NCI-H187 (cell line): ENCODE data around the gene SCML1.

ENCODE experiments used
- DNase-seq, 2 experiments: peaks; one replicate each; lab custom pipeline; 2025; lab: John Stamatoyannopoulos, UW

Gene SCML1, protein sequence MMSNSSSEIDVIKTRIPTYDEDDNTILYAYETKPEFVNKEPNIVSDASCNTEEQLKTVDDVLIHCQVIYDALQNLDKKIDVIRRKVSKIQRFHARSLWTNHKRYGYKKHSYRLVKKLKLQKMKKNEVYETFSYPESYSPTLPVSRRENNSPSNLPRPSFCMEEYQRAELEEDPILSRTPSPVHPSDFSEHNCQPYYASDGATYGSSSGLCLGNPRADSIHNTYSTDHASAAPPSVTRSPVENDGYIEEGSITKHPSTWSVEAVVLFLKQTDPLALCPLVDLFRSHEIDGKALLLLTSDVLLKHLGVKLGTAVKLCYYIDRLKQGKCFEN

DNA sequence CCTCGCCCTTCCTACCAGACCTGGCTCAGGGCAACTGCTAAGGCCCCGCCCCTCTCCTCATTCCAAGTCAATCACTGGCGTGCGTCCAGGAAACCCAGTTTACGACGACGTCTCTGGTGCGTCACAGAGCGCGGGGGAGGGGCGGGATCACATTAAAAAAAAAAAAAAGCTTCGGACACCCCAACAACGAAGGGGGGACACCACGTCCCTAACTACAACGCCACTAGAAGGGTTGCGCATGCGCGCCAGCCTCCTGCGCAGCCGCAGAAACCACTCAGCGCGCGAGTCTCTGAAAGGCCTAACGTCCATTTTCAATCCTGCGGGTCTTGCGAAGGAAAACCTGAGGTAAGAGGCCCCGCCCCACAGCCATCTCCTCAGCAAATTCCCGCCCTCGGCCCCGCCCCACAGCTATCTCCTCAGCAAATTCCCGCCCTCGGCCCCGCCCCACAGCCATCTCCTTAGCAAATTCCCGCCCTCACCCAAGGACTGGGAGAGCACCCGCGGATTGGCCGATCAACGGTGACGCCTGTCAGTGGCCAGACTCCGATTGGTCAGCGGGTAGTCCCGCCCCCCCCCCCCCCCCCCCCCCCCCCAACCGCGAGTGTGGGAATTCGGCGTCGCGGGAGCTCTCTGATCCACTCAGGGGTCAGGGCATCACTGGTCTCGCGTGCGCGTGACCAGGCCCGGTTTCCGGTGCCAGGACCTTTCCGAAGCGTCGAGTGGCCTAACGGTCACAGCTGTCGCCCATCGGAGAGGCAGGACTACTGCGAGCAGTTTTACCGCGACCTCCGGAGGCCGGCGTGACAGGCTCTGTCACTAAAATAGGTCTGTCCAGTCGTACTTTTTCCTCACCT is at the start of gene SCML1:
TSS of gene SCML1 (plus strand) at position 638 of the 854 bp plus-strand sequence. CDS start 6,694 bp downstream, outside the sequence.
- peak; percentile 94 to 98 for DNase-seq

GRCh38 chrX:17687648-17688047 is 49.6 kb upstream of the SCML1 start:
- DNase-seq: no peak

DNA sequence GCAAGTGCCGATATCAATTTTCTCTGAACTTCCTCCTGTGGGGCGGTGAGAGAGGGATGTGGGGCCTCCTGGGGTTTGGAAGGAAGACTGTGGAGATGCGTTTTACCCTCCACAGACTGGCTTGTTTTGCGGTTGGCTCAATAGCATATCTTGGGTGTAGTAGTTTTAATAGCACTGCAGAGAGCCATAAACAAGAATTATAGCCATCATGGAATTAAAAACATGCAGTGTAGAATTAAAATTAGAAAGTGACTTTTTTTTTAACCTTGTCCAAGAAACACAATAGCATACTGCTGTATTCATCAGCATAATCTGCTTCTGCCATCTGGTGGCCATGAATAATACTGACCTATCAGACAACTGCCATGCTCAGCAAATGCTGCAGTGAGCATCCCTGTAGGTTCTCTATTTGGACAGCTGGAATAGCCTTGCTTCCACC is 47.3 kb upstream of the SCML1 start:
- peak; percentile 23 to 66 for DNase-seq

GRCh38 chrX:17692709-17693346 is 44.5 kb upstream of the SCML1 start:
- DNase-seq: peak in 1 of 2 experiments; percentile 71

- no peak for DNase-seq
Observed at GRCh38 chrX:17697191-17697590, 40.1 kb upstream of the SCML1 start.

- DNase-seq: no peak
Observed at GRCh38 chrX:17700976-17701375, 36.3 kb upstream of the SCML1 start.

- DNase-seq: no peak
Observed at GRCh38 chrX:17703201-17703600, 34.1 kb upstream of the SCML1 start.

GRCh38 chrX:17705211-17705610 is 32.1 kb upstream of the SCML1 start:
- DNase-seq: no peak

DNA sequence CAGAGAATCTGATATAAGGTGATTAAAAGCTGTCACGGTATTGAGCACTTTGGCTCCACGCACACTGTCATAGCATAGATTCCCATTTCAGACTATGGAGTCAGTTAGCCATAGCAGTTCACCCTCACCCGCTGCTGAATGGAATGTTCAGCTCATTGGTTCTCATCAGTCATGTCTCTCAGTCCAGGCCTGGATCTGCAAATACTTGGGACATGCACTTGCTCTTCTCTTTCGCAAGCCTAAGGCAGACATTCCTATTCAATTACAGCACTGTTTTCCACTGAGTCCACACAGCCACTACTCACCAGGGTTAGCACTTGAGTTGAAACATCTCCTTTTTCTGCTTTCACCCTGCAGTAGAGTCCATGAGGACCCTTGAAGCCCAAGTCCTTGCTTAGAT is 30.6 kb upstream of the SCML1 start:
- DNase-seq: no peak

GRCh38 chrX:17707731-17708130 is 29.6 kb upstream of the SCML1 start:
- DNase-seq: no peak

DNA sequence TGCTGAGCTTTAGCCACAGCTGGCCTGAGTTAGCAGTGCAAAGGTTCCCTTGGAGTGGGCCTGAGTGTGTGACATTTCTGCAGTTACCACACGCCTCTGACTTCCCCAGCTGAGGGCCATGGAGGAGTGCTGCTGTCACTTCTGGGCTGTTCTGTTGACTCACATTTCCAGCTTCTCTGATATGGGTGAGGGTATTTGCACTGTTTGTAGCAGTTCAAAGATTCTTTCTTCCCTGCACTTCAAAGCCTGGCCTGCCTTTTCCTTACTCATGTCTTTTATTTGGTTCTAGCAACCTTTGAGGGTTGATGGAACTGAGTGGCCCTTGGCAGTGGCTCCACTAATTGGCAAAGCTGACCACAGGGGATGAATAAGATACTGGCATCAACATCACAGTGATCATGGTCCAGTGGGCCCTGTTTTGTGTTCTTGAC is 26.4 kb upstream of the SCML1 start:
- DNase-seq: no peak

DNA sequence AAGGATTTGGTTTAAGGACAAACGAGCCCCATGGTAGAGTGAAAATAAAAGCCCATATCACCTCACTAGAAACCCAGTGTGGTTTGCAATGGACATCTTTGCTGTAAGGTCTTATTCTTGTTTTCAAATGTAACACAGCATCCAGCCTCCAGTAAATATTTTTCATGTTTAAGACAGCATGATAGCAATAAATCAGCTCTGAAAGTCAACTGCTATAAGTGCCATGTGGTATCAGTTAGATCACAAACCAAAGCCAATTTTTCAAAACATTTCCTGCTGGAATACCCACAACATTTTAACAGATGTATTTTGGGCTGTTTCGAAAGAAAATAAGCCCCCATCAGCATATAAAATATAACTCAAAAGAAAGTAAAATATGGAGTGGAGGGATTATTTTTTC is 24.0 kb upstream of the SCML1 start:
- no peak for DNase-seq

- DNase-seq: no peak
Observed at GRCh38 chrX:17718649-17719165, 18.6 kb upstream of the SCML1 start.

DNA sequence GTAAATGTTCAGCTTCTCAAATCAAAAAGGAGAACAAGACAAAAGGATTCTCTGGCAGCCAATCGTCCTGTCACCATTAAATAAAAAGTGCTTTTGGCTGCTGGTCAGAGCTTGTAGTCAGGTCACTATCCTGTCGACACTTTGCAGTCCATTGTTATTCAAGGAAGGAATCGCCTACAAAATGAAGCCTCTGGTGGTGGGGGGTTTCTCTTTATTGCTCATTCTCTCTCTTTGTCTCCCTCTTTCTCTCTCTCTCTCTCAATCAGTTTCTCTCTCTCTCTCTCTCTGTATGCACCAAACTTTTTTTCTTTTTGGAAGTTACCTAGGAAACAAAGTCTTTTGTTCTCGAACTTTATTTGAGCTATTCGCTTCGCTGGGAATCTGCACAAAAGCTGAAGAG is 17.6 kb upstream of the SCML1 start:
- no peak for DNase-seq

GRCh38 chrX:17721715-17722114 is 15.6 kb upstream of the SCML1 start:
- DNase-seq: no peak

DNA sequence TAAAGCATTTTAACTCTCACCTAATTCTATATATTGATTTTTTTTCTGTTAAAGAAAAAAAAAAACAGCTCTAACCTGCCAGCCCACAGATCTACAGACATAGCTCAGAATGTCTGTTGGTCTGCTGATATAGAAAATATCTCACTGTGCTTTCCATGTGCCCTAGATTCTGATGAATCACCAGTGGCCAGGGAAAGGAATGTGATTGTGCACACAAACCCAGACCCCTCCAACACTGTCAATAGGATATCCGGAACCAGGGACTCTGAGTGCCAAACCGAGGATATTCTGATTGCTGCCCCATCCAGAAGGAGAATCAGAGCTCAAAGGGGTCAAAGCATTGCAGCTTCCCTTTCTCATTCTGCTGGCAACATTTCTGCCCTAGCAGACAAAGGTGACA is 12.1 kb upstream of the SCML1 start:
- no peak for DNase-seq

- DNase-seq: no peak
Observed at GRCh38 chrX:17732138-17732783, 5.0 kb upstream of the SCML1 start.

DNA sequence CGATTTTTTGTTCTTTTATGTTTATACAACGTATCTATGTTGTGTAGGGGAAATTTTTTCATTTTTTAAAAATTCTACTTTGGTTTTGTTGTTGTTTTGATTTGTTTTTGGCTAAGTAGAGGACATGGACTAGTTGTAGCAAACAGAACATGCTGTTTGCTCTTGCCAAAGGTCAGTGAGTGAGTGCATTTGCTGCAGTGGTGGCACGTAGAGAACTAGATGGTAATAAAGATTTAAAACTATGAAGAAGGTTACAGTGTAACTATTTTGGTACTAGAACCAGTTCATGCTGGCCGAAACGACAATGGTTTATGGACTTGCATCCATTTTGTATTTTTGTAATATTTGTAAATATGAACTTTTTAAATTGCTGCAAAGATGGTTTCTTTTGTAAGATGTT is 1.9 kb upstream of the SCML1 start:
- DNase-seq: no peak

- DNase-seq: no peak
Observed at GRCh38 chrX:17736478-17736855, 826 bp upstream of the SCML1 start.

DNA sequence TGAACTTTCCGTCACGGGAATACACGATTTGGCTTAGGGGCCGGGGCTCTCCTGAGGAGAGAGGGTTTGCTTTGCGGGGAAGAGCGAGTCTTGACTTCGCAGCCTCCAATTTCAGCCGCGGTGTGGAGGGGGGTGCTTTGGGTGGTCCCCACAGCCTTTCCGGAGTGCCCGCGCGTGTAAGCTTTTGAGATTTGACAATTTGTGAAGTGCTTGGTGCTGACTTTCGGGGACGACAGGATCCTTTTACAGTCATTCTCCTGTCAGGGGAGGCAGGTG is 355 bp downstream of the SCML1 start:
- no peak for DNase-seq

GRCh38 chrX:17737986-17738713 is 857 bp downstream of the SCML1 start:
- DNase-seq: peak in 1 of 2 experiments; percentile 18
